Activated naive CD4-positive, alpha-beta T cell treated with anti-CD3 and anti-CD28 coated beads, Interleukin-2, amount 50 U/mL, for 72 hours (primary cell): ENCODE measurements around the gene NR5A1. TPM values are rescaled to one million over a fixed set of nuclear protein-coding genes. Genes with fewer than 3 reads are reported as not detected.

Experiments
- ATAC-seq, 2 donors: fragments of 150-1000 bp; cut with Tn5 transposase; 2 replicates each; pipeline ENCODE4 v1.10.0; 2021; ENCODE audit warnings: mild to moderate bottlenecking in 2 of 2, moderate library complexity in 2 of 2
- DNase-seq, 2 donors: peaks; one replicate each; pipeline ENCODE4 v3.0.0; 2021 to 2022; ENCODE audit warnings: low spot score in 2 of 2
- H3K27ac Mint-ChIP-seq, 2 donors: one replicate each; pipeline ENCODE4 v1.8.0; 2022; ENCODE audit warnings: mild to moderate bottlenecking in 2 of 2, mixed read lengths in 2 of 2
- H3K36me3 Mint-ChIP-seq, 2 donors: one replicate each; pipeline ENCODE4 v1.8.0; 2022; ENCODE audit warnings: mixed read lengths in 2 of 2
- H3K9me3 Mint-ChIP-seq, 2 donors: one replicate each; pipeline ENCODE4 v1.8.0; 2022; ENCODE audit warnings: mixed read lengths in 2 of 2
- total RNA-seq, 2 donors: library from RNA; stranded (reverse); gene quantifications; one replicate each; pipeline ENCODE4 v1.2.3, GENCODE V29; 2022

NR5A1 gene
- total RNA-seq, 2 donors from 2014 or later: not detected

- Mint-ChIP-seq H3K27ac (no peak overlapping the region), H3K36me3 (no peaks in the 10 kb centered on the region), H3K9me3 (peaks cover 0 to 3% of the 10 kb centered on the region in 2 donors)
- DNase-seq (no peak), ATAC-seq (no peak)
Observed at GRCh38 chr9:124480621-124480981, 26.6 kb downstream of the NR5A1 start.

- Mint-ChIP-seq H3K27ac (no peak overlapping the region), H3K36me3 (no peaks in the 10 kb centered on the region), H3K9me3 (peaks cover 0 to 3% of the 10 kb centered on the region in 2 donors)
- DNase-seq (no peak), ATAC-seq (no peak)
Observed at GRCh38 chr9:124479947-124480620, 27.1 kb downstream of the NR5A1 start.

- Mint-ChIP-seq H3K36me3 (no peaks in the 10 kb centered on the region), H3K9me3 (peaks cover 0 to 3% of the 10 kb centered on the region in 2 donors), H3K27ac (no peak overlapping the region)
- ATAC-seq: no peak
- no peak for DNase-seq
Observed at GRCh38 chr9:124479371-124479770, 27.8 kb downstream of the NR5A1 start.

- ATAC-seq: no peak
- Mint-ChIP-seq H3K9me3 (no peaks in the 10 kb centered on the region), H3K36me3 (no peaks in the 10 kb centered on the region), H3K27ac (no peak overlapping the region)
- no peak for DNase-seq
Observed at GRCh38 chr9:124478354-124478753, 28.8 kb downstream of the NR5A1 start.

GRCh38 chr9:124477648-124478285, 29.4 kb downstream of the NR5A1 start:
- no peak for DNase-seq
- ATAC-seq: no peak
- H3K36me3 Mint-ChIP-seq: no peaks in the 10 kb centered on the region
- no peaks in the 10 kb centered on the region for H3K9me3 Mint-ChIP-seq
- no peak overlapping the region for H3K27ac Mint-ChIP-seq

- ATAC-seq: no peak
- no peak for DNase-seq
- no peaks in the 10 kb centered on the region for H3K9me3 Mint-ChIP-seq
- H3K27ac Mint-ChIP-seq: no peak overlapping the region
- H3K36me3 Mint-ChIP-seq: no peaks in the 10 kb centered on the region
Observed at GRCh38 chr9:124477211-124477647, 30.0 kb downstream of the NR5A1 start.

GRCh38 chr9:124475868-124476690, 31.1 kb downstream of the NR5A1 start:
- DNase-seq (no peak), ATAC-seq (no peak)
- H3K36me3 Mint-ChIP-seq: no peaks in the 10 kb centered on the region
- H3K9me3 Mint-ChIP-seq: no peaks in the 10 kb centered on the region
- no peak overlapping the region for H3K27ac Mint-ChIP-seq

- no peaks in the 10 kb centered on the region for H3K9me3 Mint-ChIP-seq
- no peak overlapping the region for H3K27ac Mint-ChIP-seq
- ATAC-seq: no peak
- DNase-seq: no peak
- no peaks in the 10 kb centered on the region for H3K36me3 Mint-ChIP-seq
Observed at GRCh38 chr9:124475158-124475867, 31.9 kb downstream of the NR5A1 start.

- DNase-seq (no peak), ATAC-seq (no peak)
- Mint-ChIP-seq H3K36me3 (no peaks in the 10 kb centered on the region), H3K9me3 (no peaks in the 10 kb centered on the region), H3K27ac (peak overlapping the region in 1 of 2 donors; percentile 73)
Observed at GRCh38 chr9:124474151-124474550, 33.0 kb downstream of the NR5A1 start.

GRCh38 chr9:124473310-124473709, 33.9 kb downstream of the NR5A1 start:
- no peaks in the 10 kb centered on the region for H3K36me3 Mint-ChIP-seq
- no peak for DNase-seq
- H3K27ac Mint-ChIP-seq: no peak overlapping the region
- H3K9me3 Mint-ChIP-seq: no peaks in the 10 kb centered on the region
- no peak for ATAC-seq

GRCh38 chr9:124472770-124473169, 34.4 kb downstream of the NR5A1 start:
- no peak for ATAC-seq

GRCh38 chr9:124471761-124472160, 35.4 kb downstream of the NR5A1 start:
- no peak for DNase-seq
- no peak for ATAC-seq
- Mint-ChIP-seq H3K9me3 (no peaks in the 10 kb centered on the region), H3K36me3 (no peaks in the 10 kb centered on the region), H3K27ac (peak overlapping the region in 1 of 2 donors; percentile 72)

More at GRCh38 chr9:124472770-124473169, 34.4 kb downstream of the NR5A1 start:
- no peak overlapping the region for H3K27ac Mint-ChIP-seq
- H3K9me3 Mint-ChIP-seq: no peaks in the 10 kb centered on the region
- H3K36me3 Mint-ChIP-seq: no peaks in the 10 kb centered on the region
- no peak for DNase-seq

- H3K36me3 Mint-ChIP-seq: no peaks in the 10 kb centered on the region
- H3K9me3 Mint-ChIP-seq: no peaks in the 10 kb centered on the region
- H3K27ac Mint-ChIP-seq: no peak overlapping the region
- ATAC-seq: no peak
- no peak for DNase-seq
Observed at GRCh38 chr9:124470726-124471125, 36.5 kb downstream of the NR5A1 start.

GRCh38 chr9:124470306-124470705, 36.9 kb downstream of the NR5A1 start:
- no peak for ATAC-seq
- H3K27ac Mint-ChIP-seq: no peak overlapping the region
- no peak for DNase-seq
- no peaks in the 10 kb centered on the region for H3K36me3 Mint-ChIP-seq
- no peaks in the 10 kb centered on the region for H3K9me3 Mint-ChIP-seq

- ATAC-seq (no peak), DNase-seq (no peak)
- Mint-ChIP-seq H3K9me3 (no peaks in the 10 kb centered on the region), H3K27ac (peak overlapping the region in 1 of 2 donors; percentile 30), H3K36me3 (no peaks in the 10 kb centered on the region)
Observed at GRCh38 chr9:124469011-124469832, 38.0 kb downstream of the NR5A1 start.

GRCh38 chr9:124468061-124468740, 39.0 kb downstream of the NR5A1 start:
- no peak for DNase-seq
- Mint-ChIP-seq H3K36me3 (no peaks in the 10 kb centered on the region), H3K9me3 (no peaks in the 10 kb centered on the region), H3K27ac (no peak overlapping the region)
- ATAC-seq: no peak
